HepG2 (cell line): ENCODE results near the gene ATP6V1G2. TPM values are rescaled to one million over a fixed set of nuclear protein-coding genes. Genes with fewer than 3 reads are reported as not detected.

Source experiments
- ATF5 ChIP-seq: sonication (generic); formaldehyde crosslinking; IDR thresholded peaks from 2 replicates; pipeline ENCODE4 v1.4.0; 2020; ENCODE audit warnings: mild to moderate bottlenecking, low read depth, missing genetic modification reagents
- CEBPZ ChIP-seq: IDR thresholded peaks from 2 replicates; pipeline ENCODE4 v1.6.1; 2012; ENCODE audit warnings: low read length, improper control_type of control experiment
- E2F2 ChIP-seq: sonication (generic); formaldehyde crosslinking; IDR thresholded peaks from 2 replicates; pipeline ENCODE4 v1.4.0; 2020; ENCODE audit warnings: missing genetic modification reagents, borderline replicate concordance
- KDM4B ChIP-seq: sonication (generic); formaldehyde crosslinking; IDR thresholded peaks from 2 replicates; pipeline ENCODE4 v1.4.0; 2020; ENCODE audit warnings: missing genetic modification reagents
- KMT2B ChIP-seq: IDR thresholded peaks from 2 replicates; pipeline ENCODE4 v1.6.1; 2016; ENCODE audit warnings: missing genetic modification reagents, missing compliant biosample characterization
- MZF1 ChIP-seq: sonication (generic); formaldehyde crosslinking; IDR thresholded peaks from 2 replicates; pipeline ENCODE4 v1.8.1; 2023; ENCODE audit warnings: mild to moderate bottlenecking, missing genetic modification reagents, borderline replicate concordance
- PBX3 ChIP-seq: sonication (generic); formaldehyde crosslinking; IDR thresholded peaks from 2 replicates; pipeline ENCODE4 v1.8.1; 2023; ENCODE audit warnings: missing genetic modification reagents, inconsistent platforms, borderline replicate concordance
- PRDM4 ChIP-seq: sonication (generic); formaldehyde crosslinking; IDR thresholded peaks from 2 replicates; pipeline ENCODE4 v1.9.0; 2021; ENCODE audit warnings: missing genetic modification reagents, borderline replicate concordance
- RXRB ChIP-seq: IDR thresholded peaks from 2 replicates; pipeline ENCODE4 v1.6.1; 2016; ENCODE audit warnings: borderline replicate concordance, missing genetic modification reagents, missing compliant biosample characterization
- TBX2 ChIP-seq: sonication (generic); formaldehyde crosslinking; IDR thresholded peaks from 2 replicates; pipeline ENCODE4 v1.5.0; 2020; ENCODE audit warnings: missing genetic modification reagents, mild to moderate bottlenecking, borderline replicate concordance
- UBTF ChIP-seq: sonication (generic); formaldehyde crosslinking; IDR thresholded peaks from 2 replicates; pipeline ENCODE4 v1.4.0; 2020; ENCODE audit warnings: mild to moderate bottlenecking, missing genetic modification reagents
- ZNF121 ChIP-seq: sonication (generic); formaldehyde crosslinking; IDR thresholded peaks from 2 replicates; pipeline ENCODE4 v1.5.0; 2020; ENCODE audit warnings: mild to moderate bottlenecking, missing genetic modification reagents
- ZNF543 ChIP-seq: sonication (generic); formaldehyde crosslinking; IDR thresholded peaks from 2 replicates; pipeline ENCODE4 v1.4.0; 2020; ENCODE audit warnings: mild to moderate bottlenecking, missing genetic modification reagents
- ZNF558 ChIP-seq: sonication (generic); formaldehyde crosslinking; IDR thresholded peaks from 2 replicates; pipeline ENCODE4 v1.9.0; 2022; ENCODE audit warnings: mild to moderate bottlenecking, missing genetic modification reagents, borderline replicate concordance
- ZNF569 ChIP-seq: sonication (generic); formaldehyde crosslinking; IDR thresholded peaks from 2 replicates; pipeline ENCODE4 v1.5.0; 2020; ENCODE audit warnings: mild to moderate bottlenecking, missing genetic modification reagents, moderate library complexity, borderline replicate concordance
- ZNF703 ChIP-seq: sonication (generic); formaldehyde crosslinking; IDR thresholded peaks from 2 replicates; pipeline ENCODE4 v1.5.1; 2020; ENCODE audit warnings: missing genetic modification reagents, mild to moderate bottlenecking, moderate library complexity, borderline replicate concordance
- ZSCAN31 ChIP-seq: sonication (generic); formaldehyde crosslinking; IDR thresholded peaks from 2 replicates; pipeline ENCODE4 v1.5.0; 2020; ENCODE audit warnings: low read depth, mild to moderate bottlenecking, missing genetic modification reagents
- polyA plus RNA-seq, 8 experiments: library from polyadenylated mRNA; depleted of rRNA in 3 of 8; stranded (reverse) in 7 of 8; unstranded in 1 of 8; fragments of >200 nt; fragmentation: Illumina TruSeq in 4 of 8; extraction: Trizol in 4 of 8; gene quantifications; 2 replicates each; pipeline versions ENCODE4 v1.2.1 to v1.2.3, GENCODE V29; 2011 to 2016; ENCODE audit warnings: low read depth in 4 of 8, missing spikeins in 1 of 8, mixed read lengths in 1 of 8; ENCODE audit not compliant: insufficient read depth in 1 of 8
- total RNA-seq, 5 experiments: library from RNA; depleted of rRNA; stranded (reverse); fragments of >200 nt; fragmentation: Illumina TruSeq; extraction: Trizol; gene quantifications; 2 replicates each; pipeline ENCODE4 v1.2.3, GENCODE V29; 2016; ENCODE audit warnings: low read depth in 1 of 5

The ATP6V1G2 gene
- total and polyA plus RNA-seq, 2 of the 13 experiments (the other 11 are each of a cell fraction or from before 2014, with no cell fraction given) = 0.27 to 0.83 TPM

- TF ChIP-seq PRDM4 (CRISPR knock-in tag) = 0 out of 2 replicates have a peak, but pooled peaks have one; percentile 29
- TF ChIP-seq CEBPZ = no peak
- TF ChIP-seq KMT2B (CRISPR knock-in tag) = peak; percentile 75
- TF ChIP-seq E2F2 (CRISPR knock-in tag) = no peak
- peak; percentile 68 for TF ChIP-seq TBX2
- TF ChIP-seq ZSCAN31 (CRISPR knock-in tag) = peak; percentile 58; the same call in 1 of the 2 replicates
- no peak for TF ChIP-seq ZNF703 (CRISPR knock-in tag)
- TF ChIP-seq ZNF558 (CRISPR knock-in tag) = peak; percentile 43; the same call in 1 of the 2 replicates
- no peak for TF ChIP-seq MZF1 (CRISPR knock-in tag)
- TF ChIP-seq RXRB (CRISPR knock-in tag) = peak; percentile 66
- TF ChIP-seq PBX3 (CRISPR knock-in tag) = no peak
- no peak for TF ChIP-seq ATF5 (CRISPR knock-in tag)
- no peak for TF ChIP-seq ZNF121 (CRISPR knock-in tag)
- no peak for TF ChIP-seq ZNF569 (CRISPR knock-in tag)
- peak; percentile 81 for TF ChIP-seq KDM4B
- peak; percentile 27; the same call in 1 of the 2 replicates for TF ChIP-seq ZNF543 (CRISPR knock-in tag)
- TF ChIP-seq UBTF = peak; percentile 90
Observed at GRCh38 chr6:31580807-31581433, 34.5 kb upstream of the ATP6V1G2 start (continued).
